SK-N-SH (cell line): ENCODE measurements around the gene CYP46A1. TPM values are rescaled to one million over a fixed set of nuclear protein-coding genes. Genes with fewer than 3 reads are reported as not detected.
A peak's percentile ranks its signal among the peaks of the same experiment; 100 is the strongest.

Experiments used
- CTCF ChIA-PET: fragments of 300-600, 350-600 bp; formaldehyde crosslinking; extraction: SDS; loops from one replicate; lab custom pipeline; 2021; lab: Yijun Ruan, JAX
- POLR2A ChIA-PET: fragments of 350-600 bp; sonication (Branson Sonifier 250); formaldehyde crosslinking; extraction: SDS; loops from one replicate; lab custom pipeline; 2020; ENCODE audit warnings: antibody characterized with exemption, inconsistent platforms; lab: Yijun Ruan, JAX
- DNase-seq: peaks from one replicate; pipeline ENCODE4 v3.0.0; 2012
- H2AFZ ChIP-seq: fragments of 200-600 bp; sonication (generic); 2 replicates; pipeline ENCODE4 v1.8.1; 2016; ENCODE audit warnings: antibody characterized with exemption, mild to moderate bottlenecking, low read depth
- H3F3A ChIP-seq: fragments of 200-600 bp; sonication (generic); replicated peaks from 2 replicates; pipeline ENCODE3; 2016; ENCODE audit warnings: antibody characterized with exemption, mild to moderate bottlenecking; ENCODE audit not compliant: insufficient read depth
- H3K27ac ChIP-seq, 2 experiments: fragments of 200-500 bp in 1 of 2; fragments of 200-600 bp in 1 of 2; sonication (Bioruptor generic) in 1 of 2; sonication (generic), shearing (Covaris generic) in 1 of 2; 2 replicates each; pipeline versions ENCODE4 v1.5.1 to v1.6.1; 2014 to 2016; ENCODE audit warnings: low read depth in 2 of 2, inconsistent platforms in 1 of 2, low read length in 1 of 2, mild to moderate bottlenecking in 1 of 2, mixed read lengths in 1 of 2
- H3K27me3 ChIP-seq: fragments of 200-600 bp; sonication (generic), shearing (Covaris generic); 2 replicates; pipeline ENCODE4 v1.6.1; 2016; ENCODE audit warnings: mixed run types; ENCODE audit not compliant: insufficient read depth
- H3K36me3 ChIP-seq, 2 experiments: fragments of 200-500 bp in 1 of 2; fragments of 200-600 bp in 1 of 2; sonication (Bioruptor generic) in 1 of 2; sonication (generic) in 1 of 2; replicated peaks in 1 of 2; 2 replicates each; pipeline versions ENCODE3 to v1.5.1; 2014 to 2016; ENCODE audit warnings: low read length in 1 of 2, mild to moderate bottlenecking in 1 of 2; ENCODE audit not compliant: insufficient read depth in 2 of 2, control insufficient read depth in 1 of 2
- H3K4me1 ChIP-seq, 2 experiments: fragments of 200-500 bp in 1 of 2; fragments of 200-600 bp in 1 of 2; sonication (Bioruptor generic) in 1 of 2; sonication (generic), shearing (Covaris generic) in 1 of 2; 2 replicates each; pipeline versions ENCODE4 v1.5.1 to v1.6.1; 2014 to 2016; ENCODE audit warnings: low read depth in 1 of 2, low read length in 1 of 2, mixed run types in 1 of 2; ENCODE audit not compliant: insufficient read depth in 2 of 2, control insufficient read depth in 1 of 2
- H3K4me2 ChIP-seq: fragments of 200-600 bp; sonication (generic), shearing (Covaris generic); 2 replicates; pipeline ENCODE4 v1.6.1; 2017; ENCODE audit warnings: mixed run types
- H3K4me3 ChIP-seq, 2 experiments: fragments of 200-500 bp in 1 of 2; fragments of 200-600 bp in 1 of 2; sonication (Bioruptor generic) in 1 of 2; sonication (generic), shearing (Covaris generic) in 1 of 2; 2 replicates each; pipeline versions ENCODE4 v1.5.1 to v1.8.1; 2014 to 2016; ENCODE audit warnings: low read depth in 2 of 2, inconsistent platforms in 1 of 2, low read length in 1 of 2, mild to moderate bottlenecking in 1 of 2, mixed read lengths in 1 of 2, moderate library complexity in 1 of 2
- H3K79me2 ChIP-seq: fragments of 200-600 bp; sonication (generic); 2 replicates; pipeline ENCODE4 v1.8.1; 2017; ENCODE audit warnings: mild to moderate bottlenecking; ENCODE audit not compliant: insufficient read depth
- H3K9ac ChIP-seq: fragments of 200-600 bp; sonication (generic); 2 replicates; pipeline ENCODE4 v1.6.1; 2017; ENCODE audit warnings: mixed run types
- H3K9me2 ChIP-seq: fragments of 200-600 bp; sonication (generic); 2 replicates; pipeline ENCODE4 v1.6.1; 2017; ENCODE audit warnings: mixed run types
- H3K9me3 ChIP-seq: fragments of 200-600 bp; sonication (generic); 2 replicates; pipeline ENCODE4 v1.6.1; 2017; ENCODE audit warnings: mixed run types, mild to moderate bottlenecking, moderate library complexity
- H4K20me1 ChIP-seq: fragments of 200-600 bp; sonication (generic); 2 replicates; pipeline ENCODE4 v1.6.1; 2017; ENCODE audit warnings: mild to moderate bottlenecking, mixed run types; ENCODE audit not compliant: insufficient read depth
- CTCF ChIP-seq: fragments of 200-600 bp; sonication (generic); IDR thresholded peaks from 2 replicates; pipeline ENCODE4 v1.6.1; 2017; ENCODE audit warnings: antibody characterized with exemption, mild to moderate bottlenecking, moderate library complexity
- ELF1 ChIP-seq: IDR thresholded peaks from 2 replicates; pipeline ENCODE4 v1.4.0; 2012
- EP300 ChIP-seq, 2 experiments: IDR thresholded peaks; 2 replicates each; pipeline versions ENCODE4 v1.4.0 to v1.6.1; 2012; ENCODE audit warnings: borderline replicate concordance in 1 of 2, low read depth in 1 of 2, low read length in 1 of 2
- FOXJ3 ChIP-seq: sonication (generic); formaldehyde crosslinking; IDR thresholded peaks from 2 replicates; pipeline ENCODE4 v1.5.1; 2020; ENCODE audit warnings: mild to moderate bottlenecking, missing genetic modification reagents
- FOXM1 ChIP-seq: IDR thresholded peaks from 2 replicates; pipeline ENCODE4 v1.4.0; 2012; ENCODE audit warnings: low read depth, mild to moderate bottlenecking
- GABPA ChIP-seq: IDR thresholded peaks from 2 replicates; pipeline ENCODE4 v1.4.0; 2012; ENCODE audit warnings: low read depth, mild to moderate bottlenecking
- IRF3 ChIP-seq: fragments of 150-350 bp; IDR thresholded peaks from 2 replicates; pipeline ENCODE4 v1.6.1; 2016; ENCODE audit warnings: mild to moderate bottlenecking, low read depth, low read length
- MXI1 ChIP-seq: IDR thresholded peaks from 2 replicates; pipeline ENCODE4 v1.6.1; 2012; ENCODE audit warnings: mild to moderate bottlenecking, low read depth, low read length, improper control_type of control experiment
- POLR2AphosphoS5 ChIP-seq: IDR thresholded peaks from 2 replicates; pipeline ENCODE4 v1.6.1; 2012; ENCODE audit warnings: low read depth, low read length
- RCOR1 ChIP-seq: fragments of 150-350 bp; IDR thresholded peaks from 2 replicates; pipeline ENCODE4 v1.6.1; 2017; ENCODE audit warnings: antibody characterized with exemption, low read length
- RFX5 ChIP-seq: IDR thresholded peaks from 2 replicates; pipeline ENCODE4 v1.6.1; 2012; ENCODE audit warnings: mild to moderate bottlenecking, improper control_type of control experiment, low read length
- RXRA ChIP-seq: IDR thresholded peaks from 2 replicates; pipeline ENCODE4 v1.4.0; 2012; ENCODE audit warnings: low read depth, mild to moderate bottlenecking, borderline replicate concordance
- TAF1 ChIP-seq: IDR thresholded peaks from 2 replicates; pipeline ENCODE4 v1.6.1; 2012; ENCODE audit warnings: low read depth, mild to moderate bottlenecking, low read length, moderate library complexity, borderline replicate concordance
- TCF12 ChIP-seq: IDR thresholded peaks from 2 replicates; pipeline ENCODE4 v1.4.0; 2012
- TEAD4 ChIP-seq: IDR thresholded peaks from 2 replicates; pipeline ENCODE4 v1.4.0; 2012; ENCODE audit warnings: mild to moderate bottlenecking, borderline replicate concordance; ENCODE audit not compliant: insufficient read depth
- USF1 ChIP-seq: IDR thresholded peaks from 2 replicates; pipeline ENCODE4 v1.4.0; 2012; ENCODE audit warnings: low read depth, borderline replicate concordance
- ZBTB33 ChIP-seq: IDR thresholded peaks from 2 replicates; pipeline ENCODE4 v1.4.0; 2012; ENCODE audit warnings: low read depth, borderline replicate concordance
- WGBS: methylation state at CpG from one replicate; pipeline ENCODE4 v1.1.6; 2017; ENCODE audit warnings: low lambda C conversion rate; 5-methylcytosine and 5-hydroxymethylcytosine counted together
- polyA plus RNA-seq, 3 experiments: library from polyadenylated mRNA; depleted of rRNA; stranded (reverse); fragments of >200 nt; gene quantifications; 2 replicates each; pipeline ENCODE4 v1.2.3, GENCODE V29; 2012

The CYP46A1 gene
- polyA plus RNA-seq, 1 of the 3 experiments (the other 2 are of a cell fraction): 0.30 TPM

GRCh38 chr14:99670361-99671234 is 13.5 kb upstream of the CYP46A1 start:
- CTCF ChIA-PET: interaction anchor here (1.2 kb wide), 1 partner anchor 215 kb away, joined by 3 read pairs; no protein-coding TSS in a partner anchor
- Histone ChIP-seq H4K20me1 (no peaks in the 10 kb centered on the region), H3K9ac (no peak overlapping the region), H3K36me3 (no peaks in the 10 kb centered on the region), H3K4me1 (peaks cover 3 to 7% of the 10 kb centered on the region in 2 experiments; a peak in 2 of 4 replicates), H3K79me2 (no peaks in the 10 kb centered on the region), H3K9me2 (no peaks in the 10 kb centered on the region), H3K4me3 (no peak overlapping the region), H3K4me2 (no peak overlapping the region), H2AFZ (no peak overlapping the region), H3K27ac (no peak overlapping the region), H3K9me3 (no peaks in the 10 kb centered on the region), H3K27me3 (0 out of 2 replicates have a peak, but pooled peaks cover 3% of the 10 kb centered on the region), H3F3A (no peaks in the 10 kb centered on the region)
- no peak for TF ChIP-seq IRF3
- TF ChIP-seq TCF12: peak; percentile 32; the same call in 1 of the 2 replicates
- POLR2A ChIA-PET: no interaction called here
- WGBS: 86% methylated on average over 14 of the region's 14 CpGs
- no peak for DNase-seq

GRCh38 chr14:99671235-99672224 is 12.6 kb upstream of the CYP46A1 start:
- H2AFZ ChIP-seq: no peak overlapping the region
- CTCF ChIA-PET: interaction anchor here (3.1 kb wide), 1 partner anchor 11 kb away, joined by 18 read pairs; no protein-coding TSS in a partner anchor
- WGBS: 90% methylated on average over 20 of the region's 20 CpGs
- H3K27ac ChIP-seq: no peak overlapping the region
- H3K9me3 ChIP-seq: no peaks in the 10 kb centered on the region
- H3K4me1 ChIP-seq: peaks cover 3 to 7% of the 10 kb centered on the region in 2 experiments; a peak in 2 of 4 replicates
- H3K9ac ChIP-seq: no peak overlapping the region
- no peak for TF ChIP-seq ZBTB33
- TF ChIP-seq TAF1: no peak
- no peak for TF ChIP-seq USF1
- no peak for TF ChIP-seq CTCF
- no peak for TF ChIP-seq GABPA
- no peak for TF ChIP-seq RCOR1
- TF ChIP-seq FOXM1: no peak
- no peak for TF ChIP-seq ELF1
- no peak for TF ChIP-seq TEAD4
- TF ChIP-seq MXI1: no peak
- no peak for TF ChIP-seq RFX5
- TF ChIP-seq POLR2AphosphoS5: no peak
- no peak for TF ChIP-seq EP300 (IDR thresholded peaks at IDR 0.05; ENCODE audit: borderline replicate concordance in 1 of 2, low read depth in 1 of 2, low read length in 1 of 2)
- no peak for TF ChIP-seq FOXJ3 (CRISPR knock-in tag)
- no peak for TF ChIP-seq RXRA
- TF ChIP-seq, all 33 proteins: peak for 0
- no peaks in the 10 kb centered on the region for H3K79me2 ChIP-seq
- no peaks in the 10 kb centered on the region for H3K9me2 ChIP-seq
- H4K20me1 ChIP-seq: no peaks in the 10 kb centered on the region
- H3F3A ChIP-seq: no peaks in the 10 kb centered on the region
- no peak for DNase-seq
- H3K27me3 ChIP-seq: 0 out of 2 replicates have a peak, but pooled peaks cover 7% of the 10 kb centered on the region
- H3K4me2 ChIP-seq: no peak overlapping the region
- no peak overlapping the region for H3K4me3 ChIP-seq
- POLR2A ChIA-PET: no interaction called here
- H3K36me3 ChIP-seq: no peaks in the 10 kb centered on the region
